Measurements from ENCODE around the gene THSD4.
A peak's percentile ranks its signal among the peaks of the same experiment; 100 is the strongest.
"Not testable (repeated sequence)": the region's sequence is repeated elsewhere in the genome, so short reads cannot be mapped to it uniquely, and the experiment has no call there.

The THSD4 gene

DNA sequence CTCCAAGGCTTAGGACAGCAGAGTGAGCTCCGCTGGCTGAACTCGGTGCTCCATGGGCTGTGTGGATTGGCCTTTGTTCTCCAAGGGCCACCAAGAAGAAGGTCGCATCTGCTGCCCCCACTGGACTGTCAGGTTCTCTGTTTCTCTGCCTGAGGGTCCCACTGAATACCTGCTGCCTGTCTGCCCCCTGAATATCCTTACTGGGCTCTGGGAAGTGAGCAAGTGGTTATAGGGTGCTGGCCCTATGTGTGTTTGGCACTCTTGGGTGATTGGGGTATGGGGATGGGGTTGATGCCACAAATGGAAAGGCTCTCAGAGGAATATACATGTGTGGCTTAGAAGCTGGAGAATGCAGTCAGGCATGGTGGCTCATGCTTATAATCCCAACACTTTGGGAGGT, 82.3 kb downstream of the THSD4 start:
- DNase-seq: no peak

- DNase-seq: no peak
Observed at GRCh38 chr15:71198846-71199245, 83.6 kb downstream of the THSD4 start.

DNA sequence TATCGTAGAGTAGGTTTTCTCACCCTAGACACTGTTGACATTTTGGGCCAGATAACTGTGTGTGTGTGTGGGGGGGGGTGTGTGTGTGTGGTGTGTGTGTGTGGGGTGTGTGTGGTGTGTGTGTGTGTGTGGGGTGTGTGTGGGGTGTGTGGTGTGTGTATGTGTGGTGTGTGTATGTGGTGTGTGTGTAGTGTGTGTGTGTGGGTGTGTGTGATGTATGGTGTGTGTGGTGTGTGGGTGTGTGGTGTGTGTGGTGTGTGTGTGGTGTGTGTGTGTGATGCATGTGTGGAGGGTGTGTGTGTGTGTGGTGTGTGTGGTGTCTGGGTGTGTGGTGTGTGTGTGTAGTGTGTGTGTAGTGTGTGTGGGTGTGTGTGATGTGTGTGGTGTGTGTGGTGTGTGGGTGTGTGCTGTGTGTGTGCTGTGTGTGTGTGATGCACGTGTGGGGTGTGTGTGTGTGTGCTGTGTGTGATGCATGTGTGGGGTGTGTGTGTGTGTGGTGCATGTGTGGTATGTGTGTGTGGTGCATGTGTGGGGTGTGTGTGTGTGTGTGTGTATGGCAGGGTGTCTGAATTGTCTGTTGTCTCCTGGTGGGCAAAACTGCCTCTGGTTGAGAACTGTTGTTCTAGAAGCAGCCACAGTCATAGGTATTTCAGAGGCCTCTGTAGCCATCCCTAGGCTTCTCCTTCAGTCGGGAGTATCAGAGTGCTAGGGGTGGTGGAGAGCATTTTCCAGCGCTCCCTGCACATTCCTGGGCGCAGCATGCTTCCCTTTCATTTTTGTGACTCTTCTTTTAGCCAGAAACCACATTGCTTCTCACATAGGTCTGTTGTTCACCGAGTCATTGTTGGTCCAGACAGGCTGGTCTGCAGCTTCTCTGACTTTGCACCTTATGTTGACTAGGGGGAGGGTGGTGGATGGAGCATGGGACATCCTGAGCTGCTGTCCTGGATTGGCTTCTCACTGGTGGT, 84.4 kb downstream of the THSD4 start:
- DNase-seq: no peak

GRCh38 chr15:71201477-71201876, 86.2 kb downstream of the THSD4 start:
- peak; percentile 64 for DNase-seq

GRCh38 chr15:71202712-71203111, 87.4 kb downstream of the THSD4 start:
- DNase-seq: peak; percentile 61

- no peak for DNase-seq
Observed at GRCh38 chr15:71203586-71204474, 88.6 kb downstream of the THSD4 start.

DNA sequence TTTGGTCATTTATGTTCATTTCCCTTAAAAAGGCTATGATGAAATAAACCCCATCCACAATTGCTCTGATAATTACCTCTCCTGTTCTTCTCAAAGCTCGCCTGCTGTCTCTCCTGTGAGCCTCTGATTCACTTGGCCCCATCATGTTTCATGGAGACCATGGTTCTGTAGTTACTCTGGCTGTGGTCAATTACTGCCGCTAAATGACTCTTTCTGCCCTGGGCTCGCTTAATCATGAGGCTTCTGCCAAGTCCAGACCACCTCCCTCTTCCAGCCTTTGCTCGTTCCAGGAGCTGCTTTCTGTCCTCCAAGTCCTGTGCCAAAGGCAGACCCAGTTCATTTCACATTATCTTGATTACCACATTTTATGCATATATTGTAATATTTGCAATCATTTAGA, 91.9 kb downstream of the THSD4 start:
- DNase-seq: no peak

GRCh38 chr15:71212146-71212545, 96.9 kb downstream of the THSD4 start:
- DNase-seq: no peak

DNA sequence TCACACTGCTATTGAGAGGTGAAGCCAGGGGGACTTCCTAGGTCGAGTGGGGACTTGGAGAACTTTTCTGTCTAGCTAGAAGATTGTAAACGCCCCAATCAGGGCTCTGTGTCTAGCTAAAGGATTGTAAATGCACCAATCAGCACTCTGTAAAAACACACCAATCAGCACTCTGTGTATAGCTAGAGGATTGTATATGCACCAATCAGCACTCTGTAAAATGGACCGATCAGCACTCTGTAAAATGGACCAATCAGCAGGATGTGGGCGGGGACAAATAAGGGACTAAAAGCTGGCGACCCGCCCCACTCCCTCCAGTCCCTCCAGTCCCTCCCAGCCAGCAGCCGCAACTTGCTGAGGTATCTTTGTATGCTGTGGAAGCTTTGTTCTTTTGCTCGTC, 98.7 kb downstream of the THSD4 start:
- DNase-seq: not testable (repeated sequence)

- DNase-seq: no peak
Observed at GRCh38 chr15:71215126-71215894, 100.0 kb downstream of the THSD4 start.

DNA sequence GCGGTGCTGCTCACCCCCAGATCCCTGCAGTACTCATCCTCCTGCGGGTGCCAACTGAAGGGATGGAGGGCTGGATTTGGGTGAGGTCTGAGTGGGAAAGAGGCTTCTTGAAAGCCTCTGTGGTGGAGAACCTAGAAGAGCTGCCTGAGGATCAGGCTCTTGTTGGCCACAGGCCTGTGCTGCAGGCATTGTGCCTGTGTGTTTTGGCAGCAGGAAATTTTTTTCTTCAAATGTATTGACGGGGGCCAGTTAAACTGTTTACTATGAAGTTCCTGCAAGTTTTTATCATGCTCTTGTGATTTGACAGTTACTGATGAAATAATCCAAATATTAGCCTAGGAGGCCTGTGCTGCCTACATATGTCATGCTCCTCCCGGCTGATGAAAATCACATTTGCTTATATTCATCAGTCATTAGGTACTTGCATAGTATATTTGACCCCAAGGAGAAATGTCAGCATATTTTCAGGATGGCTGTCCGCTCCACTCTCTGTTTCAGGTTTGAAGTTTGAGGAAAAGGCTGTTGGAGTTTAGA, 103.1 kb downstream of the THSD4 start:
- DNase-seq: no peak

DNA sequence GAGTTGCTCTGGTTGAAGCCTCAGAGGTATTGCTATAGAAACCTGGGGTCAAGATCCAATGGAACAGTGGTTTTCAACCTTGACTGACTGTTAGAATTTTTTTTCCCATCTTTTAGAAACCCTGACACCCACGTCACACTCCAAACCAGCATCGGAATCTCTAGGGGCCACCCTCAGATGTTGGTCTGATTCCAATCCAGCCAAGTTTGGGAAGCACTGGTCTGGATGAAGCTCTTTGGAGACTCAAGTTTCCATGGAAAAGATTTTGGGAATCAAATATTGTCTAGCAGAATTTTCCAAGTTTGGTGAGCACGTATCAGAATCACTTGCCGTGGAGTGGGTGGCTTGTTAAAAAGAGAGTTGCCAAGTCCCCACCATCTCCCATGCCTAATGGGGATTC, 103.8 kb downstream of the THSD4 start:
- DNase-seq: no peak

DNA sequence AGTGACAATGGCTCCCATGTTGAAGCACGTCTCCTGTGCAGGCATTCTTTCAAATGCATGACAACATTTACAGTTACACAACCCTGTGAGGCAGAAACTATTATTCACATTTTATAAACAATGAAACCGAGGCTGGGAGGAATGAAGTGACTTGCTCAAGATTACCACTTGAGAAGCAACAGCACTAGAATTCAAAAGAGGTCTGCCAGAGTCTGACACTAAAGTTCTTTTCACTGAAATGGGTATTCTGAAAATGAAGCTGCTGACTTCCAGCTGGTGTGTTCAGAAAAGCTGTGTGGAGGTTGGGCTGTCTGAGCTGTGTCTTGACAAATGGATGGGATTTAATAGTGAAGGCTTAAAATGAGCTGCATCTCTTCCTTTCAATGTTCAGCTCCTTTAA, 104.4 kb downstream of the THSD4 start:
- DNase-seq: no peak

- DNase-seq: no peak
Observed at GRCh38 chr15:71220828-71221227, 105.6 kb downstream of the THSD4 start.

GRCh38 chr15:71221417-71221816, 106.1 kb downstream of the THSD4 start:
- no peak for DNase-seq

GRCh38 chr15:71223516-71223915, 108.2 kb downstream of the THSD4 start:
- DNase-seq: no peak

GRCh38 chr15:71224024-71224423, 108.8 kb downstream of the THSD4 start:
- DNase-seq: no peak

GRCh38 chr15:71225851-71226250, 110.6 kb downstream of the THSD4 start:
- no peak for DNase-seq

GRCh38 chr15:71226536-71227455, 111.5 kb downstream of the THSD4 start:
- DNase-seq: no peak

- no peak for DNase-seq
Observed at GRCh38 chr15:71228403-71228802, 113.1 kb downstream of the THSD4 start.

GRCh38 chr15:71230303-71230702, 115.0 kb downstream of the THSD4 start:
- no peak for DNase-seq

DNA sequence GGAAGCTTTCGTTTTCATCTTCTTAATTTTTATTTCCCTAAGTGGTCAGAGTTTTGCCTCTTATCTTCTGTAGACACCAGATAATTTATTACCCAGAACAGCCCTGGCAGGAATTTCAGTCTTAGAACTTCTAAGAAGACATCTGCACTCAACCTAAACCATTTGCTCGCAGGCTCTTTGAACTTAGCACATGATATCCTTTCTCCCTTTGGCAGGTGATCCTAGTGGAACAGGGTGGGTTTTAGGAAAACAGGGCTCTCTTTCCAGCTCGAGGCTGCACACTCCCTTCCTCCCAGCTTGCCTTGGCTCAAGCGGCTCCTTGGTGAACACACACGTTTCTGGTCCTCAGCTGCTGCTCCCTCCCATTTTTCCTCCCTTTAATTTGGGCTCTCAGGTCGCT, 116.5 kb downstream of the THSD4 start:
- no peak for DNase-seq
